ENCODE data around the gene RSL1D1. TPM values are rescaled to one million over a fixed set of nuclear protein-coding genes. Genes with fewer than 3 reads are reported as not detected.
"Not testable (repeated sequence)": the region's sequence is repeated elsewhere in the genome, so short reads cannot be mapped to it uniquely, and the experiment has no call there.

The RSL1D1 gene
- total RNA-seq, 2 donors from 2014 or later: 148 to 162 TPM

DNA sequence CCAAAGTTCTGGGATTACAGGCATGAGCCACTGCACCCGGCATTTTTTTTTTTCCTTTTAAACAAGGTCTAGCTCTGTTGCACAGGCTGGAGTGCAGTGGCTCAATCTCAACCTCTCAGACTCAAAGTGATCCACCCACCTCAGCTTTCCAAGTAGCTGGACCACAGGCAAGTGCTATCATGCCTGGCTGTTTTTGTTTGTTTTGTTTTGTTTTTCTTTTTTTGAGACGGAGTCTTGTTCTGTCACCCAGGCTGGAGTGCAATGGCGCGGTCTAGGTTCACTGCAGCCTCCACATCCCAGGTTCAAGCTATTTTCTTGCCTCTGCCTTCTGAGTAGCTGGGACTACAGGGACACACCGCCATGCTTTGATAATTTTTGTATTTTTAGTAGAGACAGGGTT is 35.2 kb downstream of the RSL1D1 start:
- TF ChIP-seq, protein P1, sequence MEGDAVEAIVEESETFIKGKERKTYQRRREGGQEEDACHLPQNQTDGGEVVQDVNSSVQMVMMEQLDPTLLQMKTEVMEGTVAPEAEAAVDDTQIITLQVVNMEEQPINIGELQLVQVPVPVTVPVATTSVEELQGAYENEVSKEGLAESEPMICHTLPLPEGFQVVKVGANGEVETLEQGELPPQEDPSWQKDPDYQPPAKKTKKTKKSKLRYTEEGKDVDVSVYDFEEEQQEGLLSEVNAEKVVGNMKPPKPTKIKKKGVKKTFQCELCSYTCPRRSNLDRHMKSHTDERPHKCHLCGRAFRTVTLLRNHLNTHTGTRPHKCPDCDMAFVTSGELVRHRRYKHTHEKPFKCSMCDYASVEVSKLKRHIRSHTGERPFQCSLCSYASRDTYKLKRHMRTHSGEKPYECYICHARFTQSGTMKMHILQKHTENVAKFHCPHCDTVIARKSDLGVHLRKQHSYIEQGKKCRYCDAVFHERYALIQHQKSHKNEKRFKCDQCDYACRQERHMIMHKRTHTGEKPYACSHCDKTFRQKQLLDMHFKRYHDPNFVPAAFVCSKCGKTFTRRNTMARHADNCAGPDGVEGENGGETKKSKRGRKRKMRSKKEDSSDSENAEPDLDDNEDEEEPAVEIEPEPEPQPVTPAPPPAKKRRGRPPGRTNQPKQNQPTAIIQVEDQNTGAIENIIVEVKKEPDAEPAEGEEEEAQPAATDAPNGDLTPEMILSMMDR (conservative IDR thresholded peaks at IDR 0.05): no peak
- H3K27ac Mint-ChIP-seq: no peak overlapping the region
- peaks cover 2% of the 10 kb centered on the region for H3K27me3 Mint-ChIP-seq (ENCODE audit: insufficient read depth)
- no peaks in the 10 kb centered on the region for H3K27me3 ChIP-seq (ENCODE audit: control insufficient read depth, insufficient read depth, low read length, poor library complexity, severe bottlenecking)
- H3K4me3 Mint-ChIP-seq: no peak overlapping the region
- no peaks in the 10 kb centered on the region for H3K9me3 ChIP-seq (ENCODE audit: control insufficient read depth, low read length)
- H3K9me3 Mint-ChIP-seq: peaks cover 1% of the 10 kb centered on the region
- no peak for DNase-seq
- H3K4me3 ChIP-seq (ENCODE audit: low read length): no peak overlapping the region
- no peaks in the 10 kb centered on the region for H3K4me1 ChIP-seq (ENCODE audit: control insufficient read depth, insufficient read depth, low read length)
- H3K4me1 Mint-ChIP-seq: no peaks in the 10 kb centered on the region
- H3K36me3 ChIP-seq (ENCODE audit: control insufficient read depth, insufficient read depth, low read length): no peaks in the 10 kb centered on the region
- no peak overlapping the region for H3K27ac ChIP-seq (ENCODE audit: low read depth, low read length)
- no peak overlapping the region for H3K9ac ChIP-seq (ENCODE audit: extremely low read depth, low read length, poor library complexity, severe bottlenecking)
- no peaks in the 10 kb centered on the region for H3K36me3 Mint-ChIP-seq (ENCODE audit: low read depth)
- 67 to 76% methylated on average over 4 to 5 of the region's 5 CpGs for WGBS, 2 experiments (ENCODE audit: insufficient coverage in 1 of 2, insufficient read length in 1 of 2)

DNA sequence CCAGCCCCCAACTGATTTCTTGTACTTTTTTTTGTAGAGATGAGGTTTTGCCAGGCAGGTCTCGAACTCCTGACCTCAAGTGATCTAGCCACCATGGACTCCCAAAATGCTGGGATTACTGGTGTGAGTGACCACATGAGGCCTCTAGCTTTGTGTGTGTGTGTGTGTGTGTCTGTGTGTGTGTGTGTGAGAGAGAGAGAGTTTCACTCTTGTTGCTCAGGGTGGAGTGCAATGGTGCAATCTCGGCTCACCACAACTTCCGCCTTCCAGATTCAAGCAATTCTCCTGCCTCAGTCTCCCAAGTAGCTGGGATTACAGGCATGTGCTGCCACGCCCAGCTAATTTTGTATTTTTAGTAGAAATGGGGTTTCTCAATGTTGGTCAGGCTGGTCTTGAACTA is 36.5 kb downstream of the RSL1D1 start:
- not testable (repeated sequence) for DNase-seq; H3K27ac Mint-ChIP-seq; H3K4me3 ChIP-seq (ENCODE audit: low read length); H3K27ac ChIP-seq (ENCODE audit: low read depth, low read length); H3K9ac ChIP-seq (ENCODE audit: extremely low read depth, low read length, poor library complexity, severe bottlenecking); H3K4me1 ChIP-seq (ENCODE audit: control insufficient read depth, insufficient read depth, low read length); H3K27me3 Mint-ChIP-seq (ENCODE audit: insufficient read depth); H3K9me3 Mint-ChIP-seq; H3K36me3 Mint-ChIP-seq (ENCODE audit: low read depth); H3K9me3 ChIP-seq (ENCODE audit: control insufficient read depth, low read length); H3K4me3 Mint-ChIP-seq; H3K4me1 Mint-ChIP-seq; H3K27me3 ChIP-seq (ENCODE audit: control insufficient read depth, insufficient read depth, low read length, poor library complexity, severe bottlenecking); H3K36me3 ChIP-seq (ENCODE audit: control insufficient read depth, insufficient read depth, low read length)
- 81 to 90% methylated on average over 3 of the region's 4 CpGs for WGBS, 2 experiments (ENCODE audit: insufficient coverage in 1 of 2, insufficient read length in 1 of 2)

DNA sequence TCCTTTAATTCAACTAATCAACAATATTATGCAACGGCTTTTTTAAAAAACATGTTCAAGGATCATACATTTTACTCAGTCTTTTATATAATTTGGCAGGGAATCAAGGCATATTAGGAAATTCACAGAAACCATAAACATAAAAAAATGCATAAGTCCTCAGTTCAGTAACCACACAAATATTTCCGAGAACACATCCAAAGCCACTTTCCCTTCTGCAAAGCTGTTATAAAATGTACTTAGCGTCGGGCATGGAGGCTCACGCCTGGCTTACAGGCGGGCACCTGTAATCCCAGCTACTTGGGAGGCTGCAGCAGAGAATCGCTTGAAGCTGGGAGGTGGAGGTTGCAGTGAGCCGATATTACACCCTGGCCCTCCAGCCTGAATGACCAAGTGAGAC is 44.6 kb downstream of the RSL1D1 start:
- H3K4me1 ChIP-seq (ENCODE audit: control insufficient read depth, insufficient read depth, low read length): no peaks in the 10 kb centered on the region
- Mint-ChIP-seq H3K27me3 (ENCODE audit: insufficient read depth) (peaks cover 3% of the 10 kb centered on the region), H3K4me3 (no peak overlapping the region), H3K4me1 (no peaks in the 10 kb centered on the region), H3K36me3 (ENCODE audit: low read depth) (no peaks in the 10 kb centered on the region), H3K27ac (no peak overlapping the region), H3K9me3 (peaks cover 7% of the 10 kb centered on the region)
- TF ChIP-seq, protein P1 (conservative IDR thresholded peaks at IDR 0.05): no peak
- H3K27ac ChIP-seq (ENCODE audit: low read depth, low read length): no peak overlapping the region
- H3K36me3 ChIP-seq (ENCODE audit: control insufficient read depth, insufficient read depth, low read length): no peaks in the 10 kb centered on the region
- H3K9ac ChIP-seq (ENCODE audit: extremely low read depth, low read length, poor library complexity, severe bottlenecking): no peak overlapping the region
- no peaks in the 10 kb centered on the region for H3K9me3 ChIP-seq (ENCODE audit: control insufficient read depth, low read length)
- DNase-seq: no peak
- 90 to 96% methylated on average over 6 of the region's 8 CpGs for WGBS, 2 experiments (ENCODE audit: insufficient coverage in 1 of 2, insufficient read length in 1 of 2)
- no peak overlapping the region for H3K4me3 ChIP-seq (ENCODE audit: low read length)
- H3K27me3 ChIP-seq (ENCODE audit: control insufficient read depth, insufficient read depth, low read length, poor library complexity, severe bottlenecking): no peaks in the 10 kb centered on the region

DNA sequence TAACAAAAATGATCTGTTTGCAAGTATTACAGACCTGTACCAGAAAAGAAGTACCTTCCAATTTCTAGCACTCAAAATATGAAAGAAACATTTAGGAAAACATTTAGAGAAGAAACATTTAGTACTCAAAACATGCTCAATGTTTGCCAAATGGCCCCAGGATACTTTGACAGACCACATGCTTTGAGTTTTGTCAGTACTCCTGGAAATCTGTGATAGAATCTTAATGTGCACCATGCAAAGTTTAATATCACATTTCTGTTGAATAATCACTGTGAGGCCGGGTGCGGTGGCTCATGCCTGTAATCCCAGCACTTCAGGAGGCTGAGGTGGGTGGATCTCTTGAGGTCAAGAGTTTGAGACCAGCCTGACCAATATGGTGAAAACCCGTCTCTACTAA is 45.8 kb downstream of the RSL1D1 start:
- no peaks in the 10 kb centered on the region for H3K4me1 Mint-ChIP-seq
- Histone ChIP-seq H3K27ac (ENCODE audit: low read depth, low read length) (no peak overlapping the region), H3K9ac (ENCODE audit: extremely low read depth, low read length, poor library complexity, severe bottlenecking) (no peak overlapping the region), H3K4me3 (ENCODE audit: low read length) (no peak overlapping the region), H3K9me3 (ENCODE audit: control insufficient read depth, low read length) (no peaks in the 10 kb centered on the region), H3K4me1 (ENCODE audit: control insufficient read depth, insufficient read depth, low read length) (no peaks in the 10 kb centered on the region), H3K36me3 (ENCODE audit: control insufficient read depth, insufficient read depth, low read length) (no peaks in the 10 kb centered on the region), H3K27me3 (ENCODE audit: control insufficient read depth, insufficient read depth, low read length, poor library complexity, severe bottlenecking) (no peaks in the 10 kb centered on the region)
- H3K27me3 Mint-ChIP-seq (ENCODE audit: insufficient read depth): peaks cover 3% of the 10 kb centered on the region
- WGBS, 2 experiments (ENCODE audit: insufficient coverage in 1 of 2, insufficient read length in 1 of 2): 97 to 99% methylated on average over 3 of the region's 3 CpGs
- H3K36me3 Mint-ChIP-seq (ENCODE audit: low read depth): no peaks in the 10 kb centered on the region
- no peak overlapping the region for H3K27ac Mint-ChIP-seq
- TF ChIP-seq, protein P1 (conservative IDR thresholded peaks at IDR 0.05): no peak
- no peak overlapping the region for H3K4me3 Mint-ChIP-seq
- DNase-seq: no peak
- H3K9me3 Mint-ChIP-seq: peaks cover 6% of the 10 kb centered on the region

Data from endodermal cell (in vitro differentiated cells).